Measurements from ENCODE around the gene MAPKAPK3. TPM values are rescaled to one million over a fixed set of nuclear protein-coding genes. Genes with fewer than 3 reads are reported as not detected.

MAPKAPK3 gene
- total and polyA plus RNA-seq, 2 of the 4 experiments (the other 2 are of a cell fraction) = 38.3 to 57.2 TPM

GRCh38 chr3:50658831-50659230 lies 41.9 kb downstream of the MAPKAPK3 start:
- ChIA-PET CTCF (interaction anchor here (0.8 kb wide), 1 partner anchor 13 kb away, joined by 3 read pairs; no protein-coding TSS in a partner anchor), POLR2A (ENCODE audit: unreplicated experiment) (no interaction called here)
- no peaks in the 10 kb centered on the region; the same call in 1 of the 2 replicates for H4K20me1 ChIP-seq (ENCODE audit: insufficient read depth, low read length)
- no peak overlapping the region for H4K91ac ChIP-seq (ENCODE audit: insufficient read depth, low read depth, low read length)
- H3K23ac ChIP-seq (ENCODE audit: low read depth, low read length) = no peak overlapping the region
- no peak overlapping the region for H3K27ac ChIP-seq (ENCODE audit: insufficient read depth, low read length)
- H3K9ac ChIP-seq (ENCODE audit: low read depth, low read length) = no peak overlapping the region
- no peaks in the 10 kb centered on the region for H3K4me1 ChIP-seq (ENCODE audit: control insufficient read depth, insufficient read depth, low read length)
- BruUV-seq (replicated peaks) = no TSS peak
- H4K8ac ChIP-seq (ENCODE audit: low read depth in 2 of 2, low read length in 2 of 2) = no peak overlapping the region
- no peak overlapping the region for H3K56ac ChIP-seq (ENCODE audit: extremely low read depth, insufficient read depth, low read length)
- H3K9me3 ChIP-seq (ENCODE audit: control insufficient read depth, insufficient read depth, low read length) = no peaks in the 10 kb centered on the region
- no peak overlapping the region for H3K4me3 ChIP-seq (ENCODE audit: insufficient read depth, low read depth, low read length)
- no peaks in the 10 kb centered on the region for H3K9me1 ChIP-seq (ENCODE audit: insufficient read depth, low read length)
- no peak overlapping the region for H2AFZ ChIP-seq (replicated peaks; ENCODE audit: low read length, poor library complexity)
- intact Hi-C loops (cut with micrococcal nuclease) = no loop called here
- H3K18ac ChIP-seq (ENCODE audit: low read depth, low read length) = no peak overlapping the region
- dilution Hi-C loops (cut with HindIII; ENCODE audit: low sequenced_read_pairs, unreplicated experiment) = no loop called here
- no peak overlapping the region for H2AK5ac ChIP-seq (ENCODE audit: low read depth, low read length)
- no peak overlapping the region for H2BK15ac ChIP-seq (ENCODE audit: low read depth, low read length)
- no peaks in the 10 kb centered on the region for H3K36me3 ChIP-seq (ENCODE audit: control insufficient read depth, insufficient read depth, low read length)
- H4K5ac ChIP-seq (ENCODE audit: low read depth, low read length) = no peak overlapping the region
- ATAC-seq (ENCODE audit: low read depth) (no peak), DNase-seq (no peak)
- no peak overlapping the region for H2BK20ac ChIP-seq (ENCODE audit: low read depth, low read length)
- H3K4ac ChIP-seq (ENCODE audit: low read depth, low read length) = no peak overlapping the region
- WGBS, 2 experiments (ENCODE audit: extremely low coverage in 2 of 2, insufficient read length in 1 of 2) = 83% methylated on average over 1 of the region's 3 CpGs; no CpG with 5 or more reads in 1 of the 2 experiments
- H2BK120ac ChIP-seq (ENCODE audit: low read depth, low read length) = no peak overlapping the region
- H2AK9ac ChIP-seq (replicated peaks; ENCODE audit: low read depth, low read length, poor library complexity) = no peak overlapping the region
- H3K27me3 ChIP-seq (ENCODE audit: control insufficient read depth, insufficient read depth, low read length) = peaks cover 3% of the 10 kb centered on the region; the same call in 1 of the 2 replicates
- no peak overlapping the region for H3K4me2 ChIP-seq (ENCODE audit: low read depth, low read length)
- H3K14ac ChIP-seq (replicated peaks; ENCODE audit: low read depth, low read length) = no peak overlapping the region
- H2BK5ac ChIP-seq (ENCODE audit: low read depth, low read length, poor library complexity, severe bottlenecking) = no peak overlapping the region
- H3K79me1 ChIP-seq (ENCODE audit: low read depth in 1 of 2, low read length in 2 of 2) = no peaks in the 10 kb centered on the region
- in situ Hi-C loops (cut with MboI; ENCODE audit: low sequenced_read_pairs) = no loop called here
- no peak for TF ChIP-seq ELK1 (IDR thresholded peaks at IDR 0.05; ENCODE audit: borderline replicate concordance, low read depth, low read length)
- TF ChIP-seq MAFK (IDR thresholded peaks at IDR 0.05; ENCODE audit: low read depth, low read length) = no peak
- no peak for TF ChIP-seq POLR2A (IDR thresholded peaks at IDR 0.05; ENCODE audit: low read depth, low read length)
- TF ChIP-seq CHD1 (IDR thresholded peaks at IDR 0.05; ENCODE audit: low read depth, low read length) = no peak

All from IMR-90 (cell line).